GM21619 (cell line): ENCODE data around the gene ACTN3.
"Not testable (repeated sequence)": the region's sequence is repeated elsewhere in the genome, so short reads cannot be mapped to it uniquely, and the experiment has no call there.

Experiments used
- ATAC-seq: cut with Tn5 transposase; IDR thresholded peaks from one replicate; pipeline ENCODE4 v1.9.1; 2021; ENCODE audit not compliant: unreplicated experiment

The ACTN3 gene

GRCh38 chr11:66544952-66545351 is 1.8 kb upstream of the ACTN3 start:
- not testable (repeated sequence) for ATAC-seq

GRCh38 chr11:66545701-66546367 is 869 bp upstream of the ACTN3 start, which contains the start of gene ZDHHC24:
ZDHHC24 (minus strand) TSS chr11:66546048; CDS start chr11:66546003, 45 bp downstream.
- ATAC-seq = peak; percentile 80

DNA sequence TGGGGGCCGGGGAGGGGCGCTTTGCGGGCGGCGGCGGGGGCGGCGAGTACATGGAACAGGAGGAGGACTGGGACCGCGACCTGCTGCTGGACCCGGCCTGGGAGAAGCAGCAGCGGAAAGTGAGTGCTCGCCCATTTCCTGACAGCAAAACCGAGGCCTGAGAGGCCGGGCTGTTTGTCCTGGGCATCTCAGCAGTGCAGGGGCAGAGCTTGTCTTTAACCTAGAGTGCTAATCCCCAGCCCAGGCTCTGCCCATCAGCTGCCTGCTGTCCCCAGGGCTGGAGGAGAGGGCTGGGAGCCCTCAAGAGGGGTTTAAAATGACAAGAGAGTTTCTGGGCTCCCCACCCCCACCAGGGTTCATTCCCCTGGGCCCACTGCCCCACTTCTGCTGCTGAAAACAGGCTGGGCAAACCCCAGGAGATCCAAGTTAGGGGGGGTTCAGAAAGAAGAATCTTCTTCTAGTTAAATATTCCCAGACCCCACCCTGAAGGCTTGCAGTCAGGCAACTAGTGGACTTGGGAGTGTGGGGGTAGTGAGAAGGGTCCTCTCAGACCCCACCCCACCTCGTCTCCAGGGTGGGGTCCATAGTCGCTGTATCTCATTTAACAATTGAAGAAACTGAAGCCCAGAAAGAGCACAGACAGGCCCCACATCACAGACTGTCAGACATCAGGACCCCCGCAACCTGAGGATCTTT is 411 bp downstream of the ACTN3 start:
- no peak for ATAC-seq

GRCh38 chr11:66547662-66548009 is 933 bp downstream of the ACTN3 start:
- ATAC-seq = no peak

GRCh38 chr11:66548041-66548440 is 1.3 kb downstream of the ACTN3 start:
- no peak for ATAC-seq

DNA sequence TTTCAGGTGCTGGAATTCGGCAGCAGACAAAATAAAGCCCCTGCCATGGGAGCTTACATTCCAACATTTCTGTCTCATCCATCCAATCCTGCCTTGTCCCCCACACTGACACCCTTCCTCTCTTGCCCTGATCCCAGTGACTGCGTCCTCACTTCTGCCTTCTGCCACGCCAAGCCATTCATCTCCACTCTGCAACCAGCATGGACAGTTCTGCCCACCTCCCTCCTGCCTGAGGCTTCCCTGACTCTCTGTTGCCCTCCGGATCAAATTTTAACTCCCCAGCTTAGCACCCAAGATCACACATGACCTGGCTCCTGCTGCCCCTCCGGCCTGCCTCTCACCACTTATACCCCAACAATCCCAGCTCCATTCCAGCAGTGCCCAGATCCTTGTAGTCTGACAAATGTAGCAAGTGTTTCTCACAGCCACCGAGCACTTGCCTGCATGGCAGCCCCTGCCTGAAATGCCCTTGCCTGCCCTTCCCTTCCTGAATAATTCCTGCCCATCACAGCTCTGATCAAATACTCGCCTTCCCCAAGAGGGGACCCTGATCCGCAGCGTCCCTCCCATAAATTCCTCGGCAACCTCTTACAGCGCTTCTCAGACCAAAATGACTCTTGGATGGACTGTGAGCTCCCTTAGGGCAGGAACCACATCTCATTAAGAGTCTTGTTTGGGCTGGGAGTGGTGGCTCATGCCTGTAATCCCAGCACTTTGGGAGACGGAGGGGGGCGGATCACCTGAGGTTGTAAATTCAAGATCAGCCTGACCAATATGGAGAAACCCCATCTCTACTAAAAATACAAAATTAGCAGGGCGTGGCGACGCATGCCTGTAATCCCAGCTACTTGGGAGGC is 2.3 kb downstream of the ACTN3 start:
- no peak for ATAC-seq

DNA sequence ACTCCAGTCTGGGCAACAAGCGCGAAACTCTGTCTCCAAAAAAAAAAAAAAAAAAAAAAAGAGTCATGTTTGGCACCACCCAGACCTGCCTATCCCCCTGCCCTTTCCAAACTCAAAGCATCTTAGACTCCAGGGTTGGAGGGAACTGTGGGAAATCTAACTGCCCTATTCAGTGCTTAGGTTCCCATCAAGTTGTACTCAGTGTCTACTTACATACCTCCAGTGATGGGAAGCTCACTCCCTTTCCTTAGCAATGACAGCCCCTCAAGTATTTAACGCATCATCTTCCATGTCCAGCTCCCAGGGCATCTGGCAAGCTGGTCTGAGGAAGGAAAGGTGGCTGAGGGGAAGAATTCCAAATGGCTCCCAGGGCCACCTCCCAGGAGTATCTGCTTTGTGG is 3.0 kb downstream of the ACTN3 start:
- ATAC-seq = no peak

GRCh38 chr11:66550887-66551286 is 4.2 kb downstream of the ACTN3 start:
- no peak for ATAC-seq

- no peak for ATAC-seq
Measured at GRCh38 chr11:66554602-66555001, 7.9 kb downstream of the ACTN3 start.

DNA sequence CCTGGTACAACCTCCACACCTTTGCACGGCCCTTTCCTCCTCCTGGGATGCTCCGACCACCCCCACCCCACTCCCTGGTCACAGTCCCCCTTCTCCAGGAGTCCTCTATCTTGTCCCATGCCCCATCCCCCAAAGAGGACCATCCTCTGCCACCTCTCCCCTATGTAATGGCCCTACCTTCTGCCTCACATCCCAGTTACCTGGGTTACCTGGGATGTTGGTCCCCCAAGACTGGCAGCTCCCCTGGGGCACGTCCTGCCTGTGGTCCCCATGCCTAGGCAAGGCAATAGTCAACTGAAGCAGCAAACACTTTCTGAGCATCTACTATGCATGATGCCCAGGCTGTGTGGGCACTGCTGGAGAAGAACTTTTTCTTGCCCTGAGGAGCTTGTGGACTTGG is 8.7 kb downstream of the ACTN3 start:
- no peak for ATAC-seq

DNA sequence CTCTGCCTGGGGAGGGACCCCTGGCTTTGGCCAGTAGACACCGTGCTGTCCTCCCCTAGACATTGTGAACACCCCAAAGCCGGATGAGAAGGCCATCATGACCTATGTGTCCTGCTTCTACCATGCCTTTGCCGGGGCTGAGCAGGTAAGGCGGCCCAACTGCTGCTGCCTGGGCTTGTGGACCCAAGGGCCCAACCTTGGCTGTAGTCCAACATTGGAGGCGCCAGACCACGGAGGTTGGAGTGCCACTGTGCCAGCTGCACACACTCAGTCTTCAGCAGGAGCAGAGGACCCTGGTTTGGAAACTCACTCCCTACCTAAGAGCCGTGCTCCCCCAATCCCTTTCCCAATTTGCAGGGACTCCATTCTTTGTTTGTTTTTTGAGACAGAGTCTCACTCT is 9.4 kb downstream of the ACTN3 start:
- no peak for ATAC-seq

GRCh38 chr11:66557733-66558326 is 11.1 kb downstream of the ACTN3 start:
- no peak for ATAC-seq

- no peak for ATAC-seq
Measured at GRCh38 chr11:66559142-66559865, 12.6 kb downstream of the ACTN3 start.

- no peak for ATAC-seq
Measured at GRCh38 chr11:66559866-66560676, 13.4 kb downstream of the ACTN3 start.

DNA sequence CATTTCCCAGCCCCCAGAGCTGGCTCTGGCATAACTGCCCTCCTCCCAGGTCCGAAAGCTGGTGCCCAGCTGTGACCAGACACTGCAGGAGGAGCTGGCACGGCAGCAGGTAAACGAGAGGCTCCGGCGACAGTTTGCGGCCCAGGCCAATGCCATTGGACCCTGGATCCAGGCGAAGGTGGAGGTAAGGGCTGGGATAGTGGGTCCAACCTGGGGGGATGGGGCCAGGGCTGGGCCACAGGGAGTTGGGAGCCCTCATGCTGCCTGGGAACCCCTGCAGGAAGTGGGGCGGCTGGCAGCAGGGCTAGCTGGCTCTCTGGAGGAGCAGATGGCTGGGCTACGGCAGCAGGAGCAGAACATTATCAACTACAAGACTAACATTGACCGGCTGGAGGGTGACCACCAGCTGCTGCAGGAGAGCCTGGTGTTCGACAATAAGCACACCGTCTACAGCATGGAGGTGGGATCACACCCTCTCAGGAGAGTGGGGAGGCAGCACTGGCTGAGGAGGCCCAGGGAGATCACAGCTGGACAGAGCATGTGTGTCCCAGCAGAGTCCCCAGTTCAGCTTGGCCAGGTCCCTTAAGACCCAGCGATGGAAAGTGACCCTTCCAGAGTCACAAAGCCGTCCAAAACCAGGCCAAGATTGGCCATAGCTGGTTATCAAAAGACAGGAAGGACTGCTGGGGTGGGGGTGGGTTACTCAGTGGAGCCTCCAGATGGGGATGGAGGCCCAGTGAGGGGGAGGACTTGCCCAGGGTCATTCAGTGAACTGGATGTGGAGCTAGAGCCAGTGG is 14.7 kb downstream of the ACTN3 start:
- ATAC-seq = no peak

DNA sequence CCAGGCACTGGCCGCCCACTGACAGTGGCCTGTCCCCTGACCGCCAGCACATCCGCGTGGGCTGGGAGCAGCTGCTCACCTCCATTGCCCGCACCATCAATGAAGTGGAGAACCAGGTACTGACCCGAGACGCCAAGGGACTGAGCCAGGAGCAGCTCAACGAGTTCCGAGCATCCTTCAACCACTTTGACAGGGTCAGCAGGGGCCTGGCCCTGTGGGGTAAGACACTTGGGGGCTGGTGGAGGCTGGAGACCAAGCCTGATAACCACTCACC is 15.2 kb downstream of the ACTN3 start:
- ATAC-seq = no peak

DNA sequence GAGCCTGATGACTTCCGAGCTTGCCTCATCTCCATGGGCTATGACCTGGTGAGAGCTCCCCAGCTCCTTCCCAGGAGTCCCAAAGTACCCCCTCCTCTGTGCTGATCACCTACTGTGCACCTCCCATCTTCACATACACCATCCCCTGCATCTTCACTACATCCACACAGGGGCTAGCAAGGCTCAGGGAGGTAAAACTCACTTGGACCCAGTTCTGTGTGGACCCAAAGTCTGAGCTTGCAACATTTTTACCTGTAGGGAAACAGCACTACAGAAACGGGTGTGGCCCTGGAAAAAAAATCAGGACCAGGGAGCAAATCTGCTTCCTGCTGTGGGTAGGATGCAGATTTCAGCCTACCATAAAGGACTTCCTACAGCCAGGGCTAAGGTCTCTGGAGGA is 15.6 kb downstream of the ACTN3 start:
- no peak for ATAC-seq

- ATAC-seq = no peak
Measured at GRCh38 chr11:66562907-66563583, 16.3 kb downstream of the ACTN3 start.

DNA sequence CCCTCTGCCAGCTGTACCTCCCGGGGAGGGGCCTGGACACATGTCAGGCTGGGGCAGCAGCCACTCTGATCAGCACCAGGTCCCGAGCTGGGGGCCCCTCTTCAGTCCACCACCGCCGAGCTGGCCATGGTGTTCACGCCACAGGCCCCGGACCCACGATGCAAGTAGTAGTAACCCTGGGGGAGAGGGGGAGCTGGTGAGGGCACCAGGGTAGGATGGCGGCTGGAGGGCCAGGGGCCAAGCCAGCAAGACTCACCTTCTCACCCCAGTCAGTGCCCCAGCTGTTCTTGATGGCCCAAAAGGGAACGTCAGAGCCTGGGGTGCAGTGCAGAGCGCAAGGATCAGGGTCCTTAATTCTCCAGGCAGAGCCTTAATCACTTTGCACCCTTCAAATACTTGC is 17.1 kb downstream of the ACTN3 start:
- ATAC-seq = no peak
